Mucosa of gallbladder (tissue), 1 donor: ENCODE measurements around the gene ZC3HAV1L. TPM values are rescaled to one million over a fixed set of nuclear protein-coding genes. Genes with fewer than 3 reads are reported as not detected.
"Not testable (repeated sequence)": the region's sequence is repeated elsewhere in the genome, so short reads cannot be mapped to it uniquely, and the experiment has no call there.

Experiments
- DNase-seq: peaks from one replicate; pipeline ENCODE4 v3.0.0-alpha.2; 2020; ENCODE audit warnings: low spot score
- total RNA-seq: library from RNA; stranded (reverse); gene quantifications from one replicate; pipeline ENCODE4 v1.2.1, GENCODE V29; 2021
- donor health status: DM: no; HTN: no; CAD: no.

ZC3HAV1L gene
- total RNA-seq, 1 donor from 2014 or later = 9.0 TPM

- no peak for DNase-seq
These were observed 16.9 kb downstream of the ZC3HAV1L start for GRCh38 chr7:139018910-139019309.

GRCh38 chr7:139016931-139017511 lies 18.8 kb downstream of the ZC3HAV1L start:
- peak; percentile 72 for DNase-seq

- DNase-seq = no peak
These were observed 24.5 kb downstream of the ZC3HAV1L start for GRCh38 chr7:139011373-139011772.

GRCh38 chr7:139004321-139005090 lies 31.3 kb downstream of the ZC3HAV1L start:
- DNase-seq = no peak

GRCh38 chr7:138999414-138999813 lies 36.4 kb downstream of the ZC3HAV1L start:
- no peak for DNase-seq

- no peak for DNase-seq
These were observed 43.8 kb downstream of the ZC3HAV1L start for GRCh38 chr7:138992052-138992531.

- no peak for DNase-seq
These were observed 48.2 kb downstream of the ZC3HAV1L start for GRCh38 chr7:138987686-138988085.

- no peak for DNase-seq
These were observed 53.6 kb downstream of the ZC3HAV1L start for GRCh38 chr7:138982204-138982623.

- DNase-seq = peak; percentile 53
These were observed 54.3 kb downstream of the ZC3HAV1L start, which contains the start of gene KIAA1549 for GRCh38 chr7:138981332-138982203. Gene KIAA1549, minus strand, starts transcription at chr7:138981389. Its CDS starts 120 bp downstream, at chr7:138981269.

GRCh38 chr7:138980563-138981291 lies 55.1 kb downstream of the ZC3HAV1L start:
- no peak for DNase-seq

- no peak for DNase-seq
These were observed 55.8 kb downstream of the ZC3HAV1L start for GRCh38 chr7:138979988-138980562.

- no peak for DNase-seq
These were observed 56.4 kb downstream of the ZC3HAV1L start for GRCh38 chr7:138979226-138979979.

- no peak for DNase-seq
These were observed 57.2 kb downstream of the ZC3HAV1L start for GRCh38 chr7:138978541-138979184.

- DNase-seq = not testable (repeated sequence)
These were observed 59.7 kb downstream of the ZC3HAV1L start for GRCh38 chr7:138976161-138976560.

Other genes with a start within 250 kb of the ZC3HAV1L start
- gene TMEM213, start 238.0 kb downstream of the ZC3HAV1L start, total RNA-seq = 0.12 TPM
- not detected for gene ATP6V0A4, start 237.8 kb downstream of the ZC3HAV1L start, total RNA-seq
- gene KIAA1549, start 54.7 kb downstream of the ZC3HAV1L start, total RNA-seq = 5.7 TPM
- 28.0 TPM for gene ZC3HAV1, start 73.7 kb upstream of the ZC3HAV1L start, total RNA-seq
- gene UBN2, start 195.2 kb upstream of the ZC3HAV1L start, total RNA-seq = 20.4 TPM